ENCODE results near the gene VPS8. TPM values are rescaled to one million over a fixed set of nuclear protein-coding genes. Genes with fewer than 3 reads are reported as not detected.

Gene VPS8
- total and polyA plus RNA-seq, 2 of the 8 experiments (the other 6 are each of a cell fraction or from before 2014, with no cell fraction given), result 13.0 to 41.0 TPM

GRCh38 chr3:184815046-184815930 is 3.3 kb downstream of the VPS8 start (continued):
- TF ChIP-seq JUN (IDR thresholded peaks at IDR 0.05; ENCODE audit: low read depth, low read length) (no peak), ASH2L (IDR thresholded peaks at IDR 0.05; ENCODE audit: low read length) (no peak), GABPA (IDR thresholded peaks at IDR 0.05; ENCODE audit: borderline replicate concordance, insufficient read depth, low read length) (no peak), HDAC2 (IDR thresholded peaks at IDR 0.05; ENCODE audit: borderline replicate concordance in 1 of 2, low read depth in 2 of 2, low read length in 2 of 2) (no peak), SAP30 (IDR thresholded peaks at IDR 0.05; ENCODE audit: insufficient read depth, insufficient replicate concordance, low read length) (no peak), CBX8 (IDR thresholded peaks at IDR 0.05; ENCODE audit: borderline replicate concordance, low read depth, low read length) (no peak), YY1 (IDR thresholded peaks at IDR 0.05; ENCODE audit: low read depth, low read length) (no peak), POU5F1 (IDR thresholded peaks at IDR 0.05; ENCODE audit: low read depth, low read length) (no peak), TBP (IDR thresholded peaks at IDR 0.05; ENCODE audit: low read depth, low read length) (no peak), HDAC6 (IDR thresholded peaks at IDR 0.05; ENCODE audit: low read depth, low read length) (no peak)
